HG02623 (cell line): Measurements from ENCODE around the gene ZCWPW1.

Experiments
- ATAC-seq: cut with Tn5 transposase; IDR thresholded peaks from one replicate; pipeline ENCODE4 v1.9.1; 2021; ENCODE audit warnings: moderate library complexity; ENCODE audit not compliant: unreplicated experiment

ZCWPW1 gene

GRCh38 chr7:100432621-100433275, 4.2 kb upstream of the ZCWPW1 start:
- ATAC-seq, result no peak

- no peak for ATAC-seq
Observed at GRCh38 chr7:100432053-100432452, 3.5 kb upstream of the ZCWPW1 start.

GRCh38 chr7:100431286-100431735, 2.8 kb upstream of the ZCWPW1 start:
- no peak for ATAC-seq

- no peak for ATAC-seq
Observed at GRCh38 chr7:100430493-100431285, 2.2 kb upstream of the ZCWPW1 start.

GRCh38 chr7:100429637-100430492, 1.4 kb upstream of the ZCWPW1 start, which contains the start of gene MEPCE:
MEPCE (plus strand) TSS chr7:100429831; CDS start chr7:100430019, 188 bp downstream.
- peak; percentile 39 for ATAC-seq

- ATAC-seq, result peak; percentile 41
Observed at GRCh38 chr7:100428967-100429636, 599 bp upstream of the ZCWPW1 start.

- no peak for ATAC-seq
Observed at GRCh38 chr7:100427762-100428198, 723 bp downstream of the ZCWPW1 start.

GRCh38 chr7:100426516-100426915, 2.0 kb downstream of the ZCWPW1 start:
- no peak for ATAC-seq

GRCh38 chr7:100425347-100425746, 3.2 kb downstream of the ZCWPW1 start:
- ATAC-seq, result no peak

GRCh38 chr7:100423315-100423714, 5.2 kb downstream of the ZCWPW1 start:
- ATAC-seq, result no peak

- ATAC-seq, result no peak
Observed at GRCh38 chr7:100419660-100420226, 8.8 kb downstream of the ZCWPW1 start.

GRCh38 chr7:100418930-100419659, 9.4 kb downstream of the ZCWPW1 start:
- no peak for ATAC-seq

- no peak for ATAC-seq
Observed at GRCh38 chr7:100415448-100415847, 13.1 kb downstream of the ZCWPW1 start.

GRCh38 chr7:100413889-100414288, 14.6 kb downstream of the ZCWPW1 start:
- no peak for ATAC-seq

GRCh38 chr7:100413346-100413745, 15.2 kb downstream of the ZCWPW1 start:
- no peak for ATAC-seq

GRCh38 chr7:100411101-100411500, 17.4 kb downstream of the ZCWPW1 start:
- no peak for ATAC-seq

GRCh38 chr7:100407285-100408180, 21.0 kb downstream of the ZCWPW1 start:
- ATAC-seq, result no peak

- no peak for ATAC-seq
Observed at GRCh38 chr7:100406767-100407166, 21.7 kb downstream of the ZCWPW1 start.

GRCh38 chr7:100402241-100402640, 26.3 kb downstream of the ZCWPW1 start:
- ATAC-seq, result no peak
